ENCODE data around the gene APOC1.

DNA sequence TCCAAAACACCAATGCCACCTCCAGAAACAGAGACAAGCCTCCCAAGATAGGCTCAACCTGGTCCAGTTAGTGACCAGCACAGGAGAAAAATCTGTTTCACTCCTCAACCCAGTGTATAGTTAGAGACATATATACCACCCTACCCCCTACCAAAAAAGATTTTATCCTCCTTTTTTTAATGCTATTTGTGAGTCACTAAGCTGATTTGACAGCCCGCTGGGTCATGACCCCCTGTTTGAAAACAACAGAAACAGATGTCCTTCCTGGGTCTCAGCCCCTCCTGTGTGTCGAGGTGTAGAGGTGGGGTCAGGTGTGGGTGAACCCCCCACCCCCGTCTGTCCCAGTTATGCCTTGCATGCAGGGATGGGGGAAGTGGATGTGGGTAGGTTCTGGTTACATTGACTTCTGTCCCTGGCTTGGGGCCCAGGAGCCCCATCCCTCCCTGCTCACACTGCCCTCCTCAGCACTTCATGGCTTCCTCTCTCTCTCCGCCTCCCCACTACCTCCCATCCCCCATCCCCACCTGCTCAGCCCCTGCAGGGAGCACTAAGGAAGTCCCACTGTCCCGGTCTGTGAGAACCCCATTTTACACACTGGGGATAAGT lies 37.4 kb upstream of the APOC1 start:
- TF ChIP-seq, protein P1, sequence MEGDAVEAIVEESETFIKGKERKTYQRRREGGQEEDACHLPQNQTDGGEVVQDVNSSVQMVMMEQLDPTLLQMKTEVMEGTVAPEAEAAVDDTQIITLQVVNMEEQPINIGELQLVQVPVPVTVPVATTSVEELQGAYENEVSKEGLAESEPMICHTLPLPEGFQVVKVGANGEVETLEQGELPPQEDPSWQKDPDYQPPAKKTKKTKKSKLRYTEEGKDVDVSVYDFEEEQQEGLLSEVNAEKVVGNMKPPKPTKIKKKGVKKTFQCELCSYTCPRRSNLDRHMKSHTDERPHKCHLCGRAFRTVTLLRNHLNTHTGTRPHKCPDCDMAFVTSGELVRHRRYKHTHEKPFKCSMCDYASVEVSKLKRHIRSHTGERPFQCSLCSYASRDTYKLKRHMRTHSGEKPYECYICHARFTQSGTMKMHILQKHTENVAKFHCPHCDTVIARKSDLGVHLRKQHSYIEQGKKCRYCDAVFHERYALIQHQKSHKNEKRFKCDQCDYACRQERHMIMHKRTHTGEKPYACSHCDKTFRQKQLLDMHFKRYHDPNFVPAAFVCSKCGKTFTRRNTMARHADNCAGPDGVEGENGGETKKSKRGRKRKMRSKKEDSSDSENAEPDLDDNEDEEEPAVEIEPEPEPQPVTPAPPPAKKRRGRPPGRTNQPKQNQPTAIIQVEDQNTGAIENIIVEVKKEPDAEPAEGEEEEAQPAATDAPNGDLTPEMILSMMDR (IDR thresholded peaks at IDR 0.05): no peak
- TF ChIP-seq RAD21 (IDR thresholded peaks at IDR 0.05; ENCODE audit: low read length) (no peak), POLR2AphosphoS5 (IDR thresholded peaks at IDR 0.05; ENCODE audit: low read depth, low read length) (no peak), YY1 (IDR thresholded peaks at IDR 0.05; ENCODE audit: low read depth) (no peak), EZH2phosphoT487 (IDR thresholded peaks at IDR 0.05; ENCODE audit: borderline replicate concordance, low read depth) (no peak), FOXJ3 (CRISPR knock-in tag; IDR thresholded peaks at IDR 0.05) (no peak), TAF1 (IDR thresholded peaks at IDR 0.05; ENCODE audit: borderline replicate concordance, low read depth, low read length) (no peak)
- TF ChIP-seq, protein P2, sequence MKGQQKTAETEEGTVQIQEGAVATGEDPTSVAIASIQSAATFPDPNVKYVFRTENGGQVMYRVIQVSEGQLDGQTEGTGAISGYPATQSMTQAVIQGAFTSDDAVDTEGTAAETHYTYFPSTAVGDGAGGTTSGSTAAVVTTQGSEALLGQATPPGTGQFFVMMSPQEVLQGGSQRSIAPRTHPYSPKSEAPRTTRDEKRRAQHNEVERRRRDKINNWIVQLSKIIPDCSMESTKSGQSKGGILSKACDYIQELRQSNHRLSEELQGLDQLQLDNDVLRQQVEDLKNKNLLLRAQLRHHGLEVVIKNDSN (IDR thresholded peaks at IDR 0.05; ENCODE audit: borderline replicate concordance, low read depth): no peak
